NOMO-1 (cell line): Measurements from ENCODE around the gene ATP6AP1.
A peak's percentile ranks its signal among the peaks of the same experiment; 100 is the strongest.
"Not testable (repeated sequence)": the region's sequence is repeated elsewhere in the genome, so short reads cannot be mapped to it uniquely, and the experiment has no call there.

Source experiments
- DNase-seq, 2 experiments: peaks; one replicate each; lab custom pipeline; 2025; ENCODE audit not compliant: unreplicated experiment in 2 of 2; lab: John Stamatoyannopoulos, UW

ATP6AP1 gene

DNA sequence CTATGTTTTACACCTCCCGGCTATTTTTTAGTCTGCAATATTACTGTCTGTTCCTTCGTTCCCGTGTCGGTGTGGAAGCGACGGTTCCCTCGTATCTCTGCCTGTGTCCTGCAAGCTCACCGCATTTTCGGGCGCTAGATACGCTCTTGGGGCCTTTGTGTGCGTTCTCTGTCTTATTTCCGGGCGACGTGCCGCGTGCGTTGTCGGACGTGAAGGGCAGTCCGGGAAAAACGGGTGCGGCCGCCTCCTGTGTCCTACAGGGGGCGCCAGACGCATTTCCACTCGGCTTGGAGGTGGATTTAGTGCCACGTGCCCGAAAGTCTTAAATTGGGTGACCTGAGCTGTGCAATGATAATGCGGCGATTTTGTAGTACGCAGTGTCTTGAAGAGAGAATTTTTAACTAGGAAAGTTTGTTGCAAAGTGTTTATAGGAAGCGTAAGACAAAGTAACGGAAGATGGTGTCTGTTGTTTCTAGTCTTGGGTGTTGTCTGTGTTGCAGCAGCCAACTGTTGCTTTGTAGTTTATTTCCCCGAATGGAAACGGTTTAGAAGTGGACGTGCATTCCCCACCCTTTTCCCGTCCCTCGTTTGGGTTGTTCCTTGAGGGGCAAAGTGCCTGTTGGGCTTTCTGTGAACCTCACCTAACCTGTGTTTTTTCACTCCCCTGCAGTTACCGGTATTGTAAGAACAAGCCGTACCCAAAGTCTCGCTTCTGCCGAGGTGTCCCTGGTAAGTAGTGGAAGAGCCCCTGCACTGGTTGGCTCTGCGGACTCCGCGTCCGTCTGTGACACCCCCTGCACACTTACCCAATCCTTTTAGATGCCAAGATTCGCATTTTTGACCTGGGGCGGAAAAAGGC lies 29.6 kb upstream of the ATP6AP1 start:
- DNase-seq: peak; percentile 65 to 71

- DNase-seq: no peak
These were observed 28.7 kb upstream of the ATP6AP1 start for GRCh38 chrX:154399527-154400368.

DNA sequence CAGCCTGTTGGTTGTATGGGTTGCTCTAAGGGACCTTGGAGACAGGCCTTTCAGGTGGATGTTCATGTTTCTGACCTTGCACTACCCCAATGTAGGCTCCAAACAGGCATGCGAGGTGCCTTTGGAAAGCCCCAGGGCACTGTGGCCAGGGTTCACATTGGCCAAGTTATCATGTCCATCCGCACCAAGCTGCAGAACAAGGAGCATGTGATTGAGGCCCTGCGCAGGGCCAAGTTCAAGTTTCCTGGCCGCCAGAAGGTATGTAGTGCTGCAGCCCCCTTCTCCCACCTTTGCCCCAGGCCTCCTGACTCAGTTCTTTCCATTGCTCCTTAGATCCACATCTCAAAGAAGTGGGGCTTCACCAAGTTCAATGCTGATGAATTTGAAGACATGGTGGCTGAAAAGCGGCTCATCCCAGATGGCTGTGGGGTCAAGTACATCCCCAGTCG lies 28.1 kb upstream of the ATP6AP1 start:
- DNase-seq: not testable (repeated sequence)

- DNase-seq: no peak
These were observed 27.3 kb upstream of the ATP6AP1 start for GRCh38 chrX:154401045-154401799.

GRCh38 chrX:154401918-154402621 lies 26.4 kb upstream of the ATP6AP1 start:
- DNase-seq: no peak

- no peak for DNase-seq
These were observed 25.8 kb upstream of the ATP6AP1 start for GRCh38 chrX:154402622-154403127.

GRCh38 chrX:154403192-154403591 lies 25.3 kb upstream of the ATP6AP1 start:
- no peak for DNase-seq

DNA sequence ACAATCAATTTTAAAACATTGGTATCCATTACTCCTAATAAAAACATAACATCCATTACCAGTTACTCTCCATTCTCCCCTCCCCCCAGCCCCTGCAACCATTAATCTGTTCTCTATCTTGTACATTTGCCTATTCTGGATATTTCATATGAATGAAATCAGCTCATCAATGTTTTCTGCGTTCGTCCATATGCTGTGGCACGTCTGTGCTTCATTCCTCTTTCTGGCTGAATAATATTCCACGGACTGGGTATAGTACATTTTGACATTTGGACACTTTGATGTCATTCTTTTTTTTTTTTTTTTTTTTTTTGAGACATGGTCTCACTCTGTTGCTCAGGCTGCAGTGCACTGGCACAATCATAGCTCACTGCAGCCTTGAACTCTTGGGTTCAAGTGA lies 24.6 kb upstream of the ATP6AP1 start:
- DNase-seq: no peak

GRCh38 chrX:154404625-154405192 lies 23.8 kb upstream of the ATP6AP1 start:
- DNase-seq: no peak

DNA sequence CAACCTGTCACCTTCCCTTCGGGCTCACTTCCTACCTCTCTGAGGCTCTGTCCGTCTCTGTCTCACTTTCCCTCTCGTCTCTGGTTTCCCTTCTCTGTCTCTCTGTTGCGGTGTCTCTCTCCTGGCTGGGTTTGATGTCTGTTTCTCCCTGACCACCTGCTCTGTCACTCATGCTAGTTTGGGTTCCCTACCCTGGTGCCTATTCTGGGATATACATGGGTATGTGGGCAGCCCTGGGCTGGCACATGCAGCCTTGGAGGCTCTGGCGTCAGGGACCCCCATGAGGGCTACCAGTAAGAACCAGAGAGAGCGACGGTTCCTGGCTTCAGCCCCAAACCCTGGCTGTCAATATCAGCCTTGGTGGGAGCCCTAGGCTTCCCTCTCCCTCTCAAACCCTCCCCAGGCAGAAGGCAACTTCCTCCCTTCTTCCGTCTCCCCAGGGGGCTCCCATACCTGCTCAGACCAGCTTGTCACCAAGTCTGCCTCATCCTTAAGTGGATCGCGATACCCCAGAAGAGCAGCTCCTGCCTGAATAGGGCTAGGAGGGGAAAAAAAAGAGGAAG lies 19.7 kb upstream of the ATP6AP1 start:
- DNase-seq: no peak

- DNase-seq: peak; percentile 66 to 67
These were observed 19.1 kb upstream of the ATP6AP1 start, which contains the start of gene DNASE1L1 for GRCh38 chrX:154409222-154409871. DNASE1L1 (minus strand) TSS chrX:154409254; CDS start chrX:154405568, 3,686 bp downstream.

DNA sequence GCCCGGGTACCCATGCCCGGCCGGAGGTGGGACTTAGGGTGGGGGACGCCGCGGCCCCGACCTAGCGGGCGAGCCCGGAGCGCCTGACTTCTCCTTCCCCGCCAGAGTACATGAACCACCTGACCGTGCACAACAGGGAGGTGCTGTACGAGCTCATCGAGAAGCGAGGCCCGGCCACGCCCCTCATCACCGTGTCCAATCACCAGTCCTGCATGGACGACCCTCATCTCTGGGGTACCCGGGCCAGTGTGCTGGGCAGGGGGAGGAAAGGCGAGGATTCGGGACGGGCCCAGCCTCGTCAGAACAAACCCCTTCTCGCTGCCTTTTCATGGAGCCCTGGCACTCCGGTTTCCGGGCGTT lies 16.5 kb upstream of the ATP6AP1 start:
- DNase-seq: peak; percentile 7 to 8

DNA sequence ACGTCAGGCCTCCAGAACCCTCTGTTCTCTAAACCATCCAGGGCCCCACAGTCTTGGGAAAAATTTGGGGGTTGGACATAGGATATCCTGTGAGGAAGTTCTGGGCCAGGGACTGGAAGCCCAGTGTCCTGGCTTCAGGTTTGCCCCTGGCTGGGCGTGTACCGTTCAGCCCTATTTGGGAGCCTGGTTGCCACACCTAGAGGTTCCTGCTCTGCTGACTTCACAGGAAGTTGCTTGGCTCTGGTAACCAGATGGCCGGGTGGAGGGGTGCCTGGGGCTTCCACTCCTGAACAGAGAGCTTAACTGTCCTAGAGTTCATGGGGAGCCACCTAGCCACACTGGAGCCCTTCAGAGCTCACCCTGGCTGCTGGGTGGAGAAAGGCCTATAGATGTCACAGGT lies 16.0 kb upstream of the ATP6AP1 start:
- DNase-seq: peak; percentile 42 to 46

GRCh38 chrX:154413142-154413541 lies 15.3 kb upstream of the ATP6AP1 start:
- no peak for DNase-seq

DNA sequence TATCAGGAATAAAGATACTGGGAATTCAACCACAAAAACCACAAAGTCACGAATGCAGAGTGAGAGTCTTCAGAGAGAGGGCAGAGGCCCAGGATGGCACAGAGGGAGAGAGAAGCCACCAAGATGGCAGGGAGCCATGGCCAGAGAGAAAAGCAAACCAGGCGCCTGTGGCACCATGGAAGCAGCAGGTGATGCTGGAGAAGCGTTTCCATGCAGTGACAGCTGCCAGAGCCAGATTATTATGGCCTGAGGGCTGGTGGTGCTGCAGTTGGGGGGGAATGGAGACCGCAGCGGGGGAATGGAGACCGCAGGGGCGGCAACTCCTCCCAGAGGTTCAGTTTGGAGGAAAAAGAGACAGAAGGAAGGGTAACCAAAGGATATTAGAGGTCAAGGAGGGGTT lies 11.3 kb upstream of the ATP6AP1 start:
- no peak for DNase-seq

DNA sequence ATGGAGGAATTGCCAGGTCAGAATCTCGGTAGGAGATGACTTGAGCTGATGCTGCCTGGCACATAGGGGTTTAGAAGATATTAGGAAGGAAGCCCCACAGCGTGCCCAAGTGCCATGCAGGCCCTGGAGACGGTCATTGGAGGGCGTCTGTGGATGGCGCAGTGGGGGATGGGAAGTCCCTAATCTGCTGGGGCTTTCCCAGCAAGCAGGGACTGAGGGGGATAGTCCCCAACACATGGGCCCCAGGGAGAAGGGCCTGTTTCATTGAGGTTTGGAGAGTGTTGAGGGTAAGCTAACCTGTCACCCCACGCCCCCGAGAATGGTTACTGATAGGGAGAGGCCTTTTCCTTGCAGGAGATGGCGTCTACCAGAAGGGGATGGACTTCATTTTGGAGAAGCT lies 9.3 kb upstream of the ATP6AP1 start:
- no peak for DNase-seq

DNA sequence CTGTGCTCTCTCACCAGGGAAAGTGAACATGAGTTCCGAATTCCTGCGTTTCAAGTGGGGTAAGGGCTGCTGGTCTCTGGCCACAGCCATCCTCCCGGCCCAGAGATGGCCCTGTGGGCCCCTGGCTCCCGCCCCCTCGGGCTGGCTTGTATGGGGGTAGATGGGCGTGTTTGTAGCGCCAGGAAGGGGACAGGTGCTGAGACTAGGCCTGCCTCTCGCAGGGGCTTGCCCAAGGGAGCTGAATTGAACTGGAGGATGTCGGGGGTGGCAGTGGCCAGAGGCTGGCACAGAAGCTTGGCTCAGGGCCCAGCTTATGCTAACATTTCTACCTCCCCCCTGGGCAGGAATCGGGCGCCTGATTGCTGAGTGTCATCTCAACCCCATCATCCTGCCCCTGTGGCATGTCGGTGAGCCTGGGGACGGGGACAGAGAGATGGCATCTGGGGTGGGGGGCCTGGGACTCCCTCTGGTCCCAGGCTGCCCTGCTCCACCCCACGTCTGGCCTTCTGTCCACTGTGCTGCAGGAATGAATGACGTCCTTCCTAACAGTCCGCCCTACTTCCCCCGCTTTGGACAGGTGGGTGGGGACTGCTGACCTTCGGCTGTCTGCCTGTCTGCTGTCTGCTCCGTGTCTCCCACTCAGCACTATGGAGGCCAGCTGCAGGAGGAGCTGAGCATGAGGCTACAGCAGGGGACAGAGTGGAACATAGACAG lies 8.6 kb upstream of the ATP6AP1 start:
- DNase-seq: no peak

DNA sequence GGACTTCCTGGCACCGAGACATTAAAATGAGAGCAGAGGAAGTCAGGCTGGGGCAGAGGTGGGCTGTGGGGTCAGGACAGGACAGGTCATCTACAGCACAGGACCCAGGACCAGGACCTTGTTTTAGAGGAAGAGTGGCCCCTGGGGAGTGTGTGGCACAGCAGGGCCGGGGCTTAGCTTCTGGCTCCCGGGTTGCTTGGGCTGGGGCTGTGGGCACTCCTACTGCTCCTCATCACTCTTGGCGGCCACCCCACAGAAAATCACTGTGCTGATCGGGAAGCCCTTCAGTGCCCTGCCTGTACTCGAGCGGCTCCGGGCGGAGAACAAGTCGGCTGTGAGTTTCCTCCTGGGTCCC lies 8.1 kb upstream of the ATP6AP1 start:
- no peak for DNase-seq
